Measurements from ENCODE around the gene TTLL1.

The TTLL1 gene

GRCh38 chr22:42990131-42990838, 98.9 kb downstream of the TTLL1 start:
- DNase-seq, result no peak

Measured in activated naive CD4-positive, alpha-beta T cell treated with Interleukin-2 at 50 U/mL for 16 hours (primary cell).